ENCODE results near the gene GABRG3.

The GABRG3 gene

GRCh38 chr15:27482287-27482686 lies 511.3 kb downstream of the GABRG3 start:
- intact Hi-C loops (cut with DNase I) = no loop called here
- no peak for DNase-seq

- intact Hi-C loops (cut with DNase I) = no loop called here
- DNase-seq = no peak
Observed at GRCh38 chr15:27483124-27483523, 512.1 kb downstream of the GABRG3 start.

GRCh38 chr15:27485265-27485664 lies 514.3 kb downstream of the GABRG3 start:
- DNase-seq = no peak
- intact Hi-C loops (cut with DNase I) = no loop called here

GRCh38 chr15:27486051-27486450 lies 515.1 kb downstream of the GABRG3 start:
- no peak for DNase-seq
- intact Hi-C loops (cut with DNase I) = no loop called here

GRCh38 chr15:27486683-27487647 lies 516.0 kb downstream of the GABRG3 start:
- DNase-seq = no peak
- intact Hi-C loops (cut with DNase I) = no loop called here

- intact Hi-C loops (cut with DNase I) = no loop called here
- no peak for DNase-seq
Observed at GRCh38 chr15:27487846-27488245, 516.9 kb downstream of the GABRG3 start.

- no peak for DNase-seq
- intact Hi-C loops (cut with DNase I) = no loop called here
Observed at GRCh38 chr15:27490867-27491595, 520.0 kb downstream of the GABRG3 start.

- DNase-seq = peak; percentile 28 to 89 (median 60)
- intact Hi-C loops (cut with DNase I) = no loop called here
Observed at GRCh38 chr15:27491666-27492621, 521.0 kb downstream of the GABRG3 start.

GRCh38 chr15:27495963-27496459 lies 525.0 kb downstream of the GABRG3 start:
- peak in 1 of 10 donors; percentile 71 for DNase-seq
- intact Hi-C loops (cut with DNase I) = no loop called here

GRCh38 chr15:27498700-27499099 lies 527.7 kb downstream of the GABRG3 start:
- DNase-seq = no peak
- intact Hi-C loops (cut with DNase I) = no loop called here

GRCh38 chr15:27499191-27499590 lies 528.2 kb downstream of the GABRG3 start:
- intact Hi-C loops (cut with DNase I) = no loop called here
- DNase-seq = no peak

- peak in 3 of 10 donors; percentile 17 to 68 (median 22) for DNase-seq
- intact Hi-C loops (cut with DNase I) = no loop called here
Observed at GRCh38 chr15:27499719-27500118, 528.7 kb downstream of the GABRG3 start.

GRCh38 chr15:27500206-27500605 lies 529.2 kb downstream of the GABRG3 start:
- intact Hi-C loops (cut with DNase I) = no loop called here
- DNase-seq = peak in 4 of 10 donors; percentile 11 to 87 (median 46)

GRCh38 chr15:27506752-27507151 lies 535.8 kb downstream of the GABRG3 start:
- DNase-seq = no peak
- intact Hi-C loops (cut with DNase I) = no loop called here

- intact Hi-C loops (cut with DNase I) = no loop called here
- DNase-seq = no peak
Observed at GRCh38 chr15:27509014-27509413, 538.0 kb downstream of the GABRG3 start.

- no peak for DNase-seq
- intact Hi-C loops (cut with DNase I) = no loop called here
Observed at GRCh38 chr15:27512281-27513001, 541.5 kb downstream of the GABRG3 start.

- intact Hi-C loops (cut with DNase I) = no loop called here
- no peak for DNase-seq
Observed at GRCh38 chr15:27514526-27514925, 543.5 kb downstream of the GABRG3 start.

GRCh38 chr15:27527490-27528067 lies 556.6 kb downstream of the GABRG3 start:
- no peak for DNase-seq
- intact Hi-C loops (cut with DNase I) = no loop called here

- no peak for DNase-seq
- intact Hi-C loops (cut with DNase I) = no loop called here
Observed at GRCh38 chr15:27529399-27529798, 558.4 kb downstream of the GABRG3 start.

Data from posterior cingulate gyrus (tissue), 11 donors.